ENCODE results near the gene GGTLC1.

DNA sequence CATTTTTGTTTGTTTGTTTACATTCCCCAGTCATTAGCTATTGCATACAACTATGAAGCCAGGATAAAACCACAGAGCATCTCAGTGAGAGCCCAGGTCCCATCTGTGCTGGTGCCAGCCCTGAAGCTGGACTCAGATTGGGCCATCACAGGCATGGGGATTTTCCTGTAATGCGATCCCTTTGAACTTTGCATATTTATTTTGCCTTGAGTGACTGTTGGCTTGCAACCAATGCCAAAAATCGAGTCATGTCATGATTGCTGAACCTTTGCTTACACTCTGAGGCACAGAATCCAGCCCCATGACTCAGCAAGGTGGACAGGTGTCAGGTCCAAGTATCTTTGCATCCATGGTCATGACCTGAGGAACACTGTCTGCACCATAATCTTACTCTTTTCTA is 46.2 kb upstream of the GGTLC1 start:
- TF ChIP-seq, protein P1, sequence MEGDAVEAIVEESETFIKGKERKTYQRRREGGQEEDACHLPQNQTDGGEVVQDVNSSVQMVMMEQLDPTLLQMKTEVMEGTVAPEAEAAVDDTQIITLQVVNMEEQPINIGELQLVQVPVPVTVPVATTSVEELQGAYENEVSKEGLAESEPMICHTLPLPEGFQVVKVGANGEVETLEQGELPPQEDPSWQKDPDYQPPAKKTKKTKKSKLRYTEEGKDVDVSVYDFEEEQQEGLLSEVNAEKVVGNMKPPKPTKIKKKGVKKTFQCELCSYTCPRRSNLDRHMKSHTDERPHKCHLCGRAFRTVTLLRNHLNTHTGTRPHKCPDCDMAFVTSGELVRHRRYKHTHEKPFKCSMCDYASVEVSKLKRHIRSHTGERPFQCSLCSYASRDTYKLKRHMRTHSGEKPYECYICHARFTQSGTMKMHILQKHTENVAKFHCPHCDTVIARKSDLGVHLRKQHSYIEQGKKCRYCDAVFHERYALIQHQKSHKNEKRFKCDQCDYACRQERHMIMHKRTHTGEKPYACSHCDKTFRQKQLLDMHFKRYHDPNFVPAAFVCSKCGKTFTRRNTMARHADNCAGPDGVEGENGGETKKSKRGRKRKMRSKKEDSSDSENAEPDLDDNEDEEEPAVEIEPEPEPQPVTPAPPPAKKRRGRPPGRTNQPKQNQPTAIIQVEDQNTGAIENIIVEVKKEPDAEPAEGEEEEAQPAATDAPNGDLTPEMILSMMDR (IDR thresholded peaks at IDR 0.05; ENCODE audit: low read length), result no peak
- no peak for TF ChIP-seq EZH2 (IDR thresholded peaks at IDR 0.05; ENCODE audit: borderline replicate concordance, low read length)

Data from OCI-LY1 (cell line).